Panc1 (cell line): ENCODE results near the gene INTS4.

Source experiments
- POLR2AphosphoS5 ChIP-seq: IDR thresholded peaks from 2 replicates; pipeline ENCODE4 v1.6.1; 2012; ENCODE audit warnings: mild to moderate bottlenecking, low read depth, low read length, moderate library complexity
- SIN3A ChIP-seq: IDR thresholded peaks from 2 replicates; pipeline ENCODE4 v1.6.1; 2012; ENCODE audit warnings: low read depth, mild to moderate bottlenecking, low read length, moderate library complexity, borderline replicate concordance; ENCODE audit not compliant: insufficient read depth
- TCF7L2 ChIP-seq: IDR thresholded peaks from 2 replicates; pipeline ENCODE4 v1.6.1; 2011; ENCODE audit warnings: mild to moderate bottlenecking, low read depth, low read length, inconsistent platforms
- TF ChIP-seq, protein P1 (sequence below): fragments of 450-650 bp; IDR thresholded peaks from 2 replicates; pipeline ENCODE4 v1.5.1; 2017; ENCODE audit warnings: mild to moderate bottlenecking
- TF ChIP-seq, protein P2 (sequence below), 2 experiments: IDR thresholded peaks; 2 replicates each; pipeline ENCODE4 v1.6.1; 2011 to 2012; ENCODE audit warnings: low read depth in 2 of 2, control low read depth in 1 of 2, low read length in 1 of 2, mild to moderate bottlenecking in 1 of 2, moderate library complexity in 1 of 2; ENCODE audit not compliant: insufficient read depth in 1 of 2

DNA sequence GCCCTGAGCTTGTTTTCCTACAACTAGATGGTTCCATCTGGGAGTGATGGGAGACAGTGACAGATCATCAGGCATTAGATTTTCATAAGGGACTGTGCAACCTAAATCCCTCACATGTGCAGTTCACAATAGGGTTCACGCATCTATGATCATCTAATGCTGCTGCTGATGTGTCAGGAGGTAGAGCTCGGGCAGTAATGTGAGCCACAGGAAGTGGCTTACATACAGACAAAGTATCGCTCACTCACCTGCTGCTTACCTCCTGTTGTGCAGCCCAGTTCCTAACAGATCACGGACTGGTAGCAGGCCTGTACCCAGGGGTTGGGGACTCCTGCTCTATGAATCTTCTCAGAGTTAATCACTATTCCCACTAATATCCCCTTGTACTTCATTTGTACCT lies 161.2 kb downstream of the INTS4 start:
- TF ChIP-seq, protein P1, sequence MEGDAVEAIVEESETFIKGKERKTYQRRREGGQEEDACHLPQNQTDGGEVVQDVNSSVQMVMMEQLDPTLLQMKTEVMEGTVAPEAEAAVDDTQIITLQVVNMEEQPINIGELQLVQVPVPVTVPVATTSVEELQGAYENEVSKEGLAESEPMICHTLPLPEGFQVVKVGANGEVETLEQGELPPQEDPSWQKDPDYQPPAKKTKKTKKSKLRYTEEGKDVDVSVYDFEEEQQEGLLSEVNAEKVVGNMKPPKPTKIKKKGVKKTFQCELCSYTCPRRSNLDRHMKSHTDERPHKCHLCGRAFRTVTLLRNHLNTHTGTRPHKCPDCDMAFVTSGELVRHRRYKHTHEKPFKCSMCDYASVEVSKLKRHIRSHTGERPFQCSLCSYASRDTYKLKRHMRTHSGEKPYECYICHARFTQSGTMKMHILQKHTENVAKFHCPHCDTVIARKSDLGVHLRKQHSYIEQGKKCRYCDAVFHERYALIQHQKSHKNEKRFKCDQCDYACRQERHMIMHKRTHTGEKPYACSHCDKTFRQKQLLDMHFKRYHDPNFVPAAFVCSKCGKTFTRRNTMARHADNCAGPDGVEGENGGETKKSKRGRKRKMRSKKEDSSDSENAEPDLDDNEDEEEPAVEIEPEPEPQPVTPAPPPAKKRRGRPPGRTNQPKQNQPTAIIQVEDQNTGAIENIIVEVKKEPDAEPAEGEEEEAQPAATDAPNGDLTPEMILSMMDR = no peak
- TF ChIP-seq POLR2AphosphoS5 (no peak), SIN3A (no peak), TCF7L2 (no peak)
- TF ChIP-seq, protein P2, sequence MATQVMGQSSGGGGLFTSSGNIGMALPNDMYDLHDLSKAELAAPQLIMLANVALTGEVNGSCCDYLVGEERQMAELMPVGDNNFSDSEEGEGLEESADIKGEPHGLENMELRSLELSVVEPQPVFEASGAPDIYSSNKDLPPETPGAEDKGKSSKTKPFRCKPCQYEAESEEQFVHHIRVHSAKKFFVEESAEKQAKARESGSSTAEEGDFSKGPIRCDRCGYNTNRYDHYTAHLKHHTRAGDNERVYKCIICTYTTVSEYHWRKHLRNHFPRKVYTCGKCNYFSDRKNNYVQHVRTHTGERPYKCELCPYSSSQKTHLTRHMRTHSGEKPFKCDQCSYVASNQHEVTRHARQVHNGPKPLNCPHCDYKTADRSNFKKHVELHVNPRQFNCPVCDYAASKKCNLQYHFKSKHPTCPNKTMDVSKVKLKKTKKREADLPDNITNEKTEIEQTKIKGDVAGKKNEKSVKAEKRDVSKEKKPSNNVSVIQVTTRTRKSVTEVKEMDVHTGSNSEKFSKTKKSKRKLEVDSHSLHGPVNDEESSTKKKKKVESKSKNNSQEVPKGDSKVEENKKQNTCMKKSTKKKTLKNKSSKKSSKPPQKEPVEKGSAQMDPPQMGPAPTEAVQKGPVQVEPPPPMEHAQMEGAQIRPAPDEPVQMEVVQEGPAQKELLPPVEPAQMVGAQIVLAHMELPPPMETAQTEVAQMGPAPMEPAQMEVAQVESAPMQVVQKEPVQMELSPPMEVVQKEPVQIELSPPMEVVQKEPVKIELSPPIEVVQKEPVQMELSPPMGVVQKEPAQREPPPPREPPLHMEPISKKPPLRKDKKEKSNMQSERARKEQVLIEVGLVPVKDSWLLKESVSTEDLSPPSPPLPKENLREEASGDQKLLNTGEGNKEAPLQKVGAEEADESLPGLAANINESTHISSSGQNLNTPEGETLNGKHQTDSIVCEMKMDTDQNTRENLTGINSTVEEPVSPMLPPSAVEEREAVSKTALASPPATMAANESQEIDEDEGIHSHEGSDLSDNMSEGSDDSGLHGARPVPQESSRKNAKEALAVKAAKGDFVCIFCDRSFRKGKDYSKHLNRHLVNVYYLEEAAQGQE (IDR thresholded peaks at IDR 0.05; ENCODE audit: insufficient read depth in 1 of 2, low read depth in 2 of 2, low read length in 1 of 2) = no peak
